Activated CD8-positive, alpha-beta memory T cell treated with anti-CD3 and anti-CD28 coated beads, Interleukin-2, amount 50 U/mL, for 1 hour (primary cell): ENCODE results near the gene AFF1.
"Not testable (repeated sequence)": the region's sequence is repeated elsewhere in the genome, so short reads cannot be mapped to it uniquely, and the experiment has no call there.

Experiments
- DNase-seq: peaks from one replicate; pipeline ENCODE4 v3.0.0-alpha.2; 2020; ENCODE audit errors: extremely low read depth

AFF1 gene

DNA sequence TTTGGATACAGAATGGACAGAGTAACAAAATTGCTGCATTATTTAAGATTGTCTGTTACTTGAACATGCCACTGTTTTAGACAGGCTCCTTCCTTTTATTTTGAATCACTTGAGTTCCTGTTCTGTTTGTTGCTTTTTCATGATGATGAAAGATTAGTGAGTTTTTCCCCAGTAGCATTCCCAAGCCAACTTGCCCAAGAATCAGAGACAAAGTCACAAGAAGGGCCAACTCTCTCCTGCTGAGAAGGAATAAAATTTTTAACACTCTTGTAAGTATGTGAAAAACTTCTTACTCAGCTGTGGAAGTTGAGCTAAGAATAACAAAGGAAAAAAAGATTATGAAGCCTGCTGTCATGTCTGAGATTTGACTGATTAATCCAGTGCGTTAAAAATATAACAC lies 181.4 kb downstream of the AFF1 start:
- DNase-seq, result no peak

DNA sequence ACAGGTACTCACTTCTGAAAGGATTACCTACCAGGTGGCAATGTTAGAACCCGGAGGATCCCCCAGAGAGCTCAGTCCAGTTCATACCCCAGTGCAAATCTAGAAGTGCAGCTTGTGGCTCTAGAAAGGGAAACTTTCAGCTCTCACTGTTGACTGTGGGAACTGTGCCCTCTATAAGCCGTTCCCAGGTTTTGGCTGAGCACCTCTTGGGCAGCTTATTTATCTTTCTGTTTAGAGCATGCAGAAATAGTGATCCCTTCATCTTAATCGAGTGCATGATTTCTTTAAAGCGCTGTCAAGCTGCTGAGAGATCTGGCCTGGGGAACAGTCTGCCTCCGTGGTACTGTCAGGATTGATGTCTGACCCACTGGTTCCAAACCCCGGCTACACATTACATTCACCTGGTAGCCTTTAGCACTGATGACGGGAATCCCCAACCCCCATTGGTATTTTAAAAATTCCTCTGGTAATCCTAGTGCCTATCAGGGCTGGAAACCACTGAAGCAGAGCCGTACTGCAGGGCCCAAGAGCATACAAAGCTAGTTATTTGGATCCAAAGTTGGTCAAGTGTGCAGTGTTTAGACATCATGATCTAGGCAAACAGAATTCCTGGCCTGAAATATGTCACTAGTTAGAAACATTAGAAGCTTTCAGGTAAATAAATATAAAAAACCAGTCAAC lies 182.4 kb downstream of the AFF1 start:
- no peak for DNase-seq

GRCh38 chr4:87117732-87118075 lies 182.9 kb downstream of the AFF1 start:
- no peak for DNase-seq

DNA sequence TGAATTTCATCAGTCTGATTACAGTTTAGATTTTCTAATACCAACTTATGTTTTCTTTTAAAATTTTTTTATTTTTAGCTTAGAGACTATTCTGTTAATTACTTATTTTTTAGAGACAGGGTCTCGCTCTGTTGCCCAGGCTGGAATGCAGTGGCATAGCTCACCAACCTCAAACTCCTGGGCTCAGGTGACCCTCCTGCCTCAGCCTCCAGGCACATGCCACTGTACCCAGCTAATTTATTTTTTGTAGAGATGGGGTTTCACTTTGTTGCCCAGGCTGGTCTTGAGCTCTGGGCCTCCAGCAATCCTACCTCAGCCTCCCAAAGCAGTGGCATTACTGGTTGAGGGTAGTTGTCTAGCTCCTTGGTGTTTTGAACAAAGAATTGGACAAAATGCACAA lies 183.6 kb downstream of the AFF1 start:
- no peak for DNase-seq

- DNase-seq, result no peak
Measured at GRCh38 chr4:87118826-87119225, 184.0 kb downstream of the AFF1 start.

DNA sequence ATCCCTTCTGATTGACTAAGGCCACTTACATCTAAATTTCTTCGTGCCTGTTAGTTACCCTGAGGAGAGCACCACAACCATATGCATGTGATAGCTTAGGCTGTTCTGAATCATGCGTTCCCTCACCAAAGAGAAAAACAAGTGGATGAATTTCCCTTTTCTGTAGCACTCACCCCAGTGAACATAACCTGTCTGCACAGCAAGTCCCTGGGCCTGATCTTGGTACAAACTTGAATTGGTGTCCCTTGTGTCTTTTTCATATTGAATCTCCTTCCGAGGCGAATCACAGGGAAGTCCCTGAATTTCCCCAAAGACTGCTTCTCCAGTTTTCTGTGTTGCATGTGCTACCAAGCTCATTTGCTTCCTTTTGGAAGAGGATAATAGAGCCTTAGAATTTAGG lies 185.2 kb downstream of the AFF1 start:
- no peak for DNase-seq

- no peak for DNase-seq
Measured at GRCh38 chr4:87120411-87121162, 185.8 kb downstream of the AFF1 start.

DNA sequence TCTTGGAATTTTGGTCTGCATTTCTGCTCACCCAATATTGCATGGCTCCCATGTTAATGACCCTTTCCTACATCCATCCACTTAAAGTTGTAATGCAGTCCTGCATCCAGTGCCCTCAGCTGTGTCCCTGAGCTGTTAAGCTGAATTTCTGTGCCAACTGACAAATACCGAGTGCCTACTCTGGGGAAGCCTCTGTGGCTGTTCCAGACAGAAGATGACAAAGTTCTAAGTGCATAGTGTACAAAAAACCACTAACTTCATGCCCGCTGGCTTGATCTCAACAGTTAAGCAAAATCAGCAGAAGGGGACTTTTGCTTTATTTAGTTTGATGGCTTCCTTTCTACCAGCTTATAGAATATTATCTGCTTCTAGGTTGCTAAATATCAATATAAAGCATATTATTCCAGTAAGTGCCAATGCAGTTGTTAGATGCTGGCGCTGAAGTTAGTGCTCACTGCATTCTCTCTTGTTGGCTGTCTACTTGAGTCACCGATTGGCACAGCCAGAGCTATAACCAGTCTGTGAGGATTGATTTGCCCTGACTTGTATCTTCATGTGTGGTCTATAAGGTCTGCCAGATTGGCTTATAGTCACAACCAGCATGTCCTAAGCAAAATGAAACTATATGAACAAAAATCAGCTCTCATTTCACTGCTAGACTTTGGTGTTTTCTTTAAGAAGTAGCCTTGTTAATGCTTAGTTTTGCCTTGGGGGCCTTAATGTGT lies 186.7 kb downstream of the AFF1 start:
- no peak for DNase-seq

GRCh38 chr4:87122252-87122651 lies 187.4 kb downstream of the AFF1 start:
- DNase-seq, result no peak

DNA sequence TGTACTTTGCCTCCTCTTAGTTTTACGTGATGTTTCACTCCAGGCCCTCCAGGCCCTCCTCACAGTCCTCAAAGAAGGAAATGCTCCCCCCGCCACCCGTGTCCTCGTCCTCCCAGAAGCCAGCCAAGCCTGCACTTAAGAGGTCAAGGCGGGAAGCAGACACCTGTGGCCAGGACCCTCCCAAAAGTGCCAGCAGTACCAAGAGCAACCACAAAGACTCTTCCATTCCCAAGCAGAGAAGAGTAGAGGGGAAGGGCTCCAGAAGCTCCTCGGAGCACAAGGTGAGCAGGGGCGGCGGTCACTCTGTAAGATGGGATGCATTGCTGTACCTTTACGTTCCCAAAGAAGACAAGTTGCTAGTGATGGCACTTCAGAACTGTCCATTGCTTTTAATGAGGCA lies 191.2 kb downstream of the AFF1 start:
- no peak for DNase-seq

GRCh38 chr4:87128006-87128705 lies 193.3 kb downstream of the AFF1 start:
- DNase-seq, result no peak

DNA sequence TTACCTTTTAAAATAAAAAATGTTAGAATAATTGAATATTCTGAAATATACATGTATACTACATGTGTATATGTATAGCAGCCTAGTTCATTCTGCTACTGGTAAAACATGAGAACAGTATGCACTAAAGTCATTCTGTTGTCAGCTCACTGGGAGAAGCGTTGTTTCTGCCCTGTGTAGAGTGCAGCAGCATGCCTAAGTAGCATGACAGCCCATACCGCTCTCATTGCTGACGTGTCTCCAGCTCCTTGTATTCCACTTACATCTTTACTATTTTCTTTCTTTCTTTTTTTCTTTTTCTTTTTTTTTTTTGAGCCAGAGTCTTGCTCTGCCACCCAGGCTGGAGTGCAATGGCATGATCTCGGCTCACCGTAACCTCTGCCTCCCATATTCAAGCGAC lies 194.9 kb downstream of the AFF1 start:
- no peak for DNase-seq

DNA sequence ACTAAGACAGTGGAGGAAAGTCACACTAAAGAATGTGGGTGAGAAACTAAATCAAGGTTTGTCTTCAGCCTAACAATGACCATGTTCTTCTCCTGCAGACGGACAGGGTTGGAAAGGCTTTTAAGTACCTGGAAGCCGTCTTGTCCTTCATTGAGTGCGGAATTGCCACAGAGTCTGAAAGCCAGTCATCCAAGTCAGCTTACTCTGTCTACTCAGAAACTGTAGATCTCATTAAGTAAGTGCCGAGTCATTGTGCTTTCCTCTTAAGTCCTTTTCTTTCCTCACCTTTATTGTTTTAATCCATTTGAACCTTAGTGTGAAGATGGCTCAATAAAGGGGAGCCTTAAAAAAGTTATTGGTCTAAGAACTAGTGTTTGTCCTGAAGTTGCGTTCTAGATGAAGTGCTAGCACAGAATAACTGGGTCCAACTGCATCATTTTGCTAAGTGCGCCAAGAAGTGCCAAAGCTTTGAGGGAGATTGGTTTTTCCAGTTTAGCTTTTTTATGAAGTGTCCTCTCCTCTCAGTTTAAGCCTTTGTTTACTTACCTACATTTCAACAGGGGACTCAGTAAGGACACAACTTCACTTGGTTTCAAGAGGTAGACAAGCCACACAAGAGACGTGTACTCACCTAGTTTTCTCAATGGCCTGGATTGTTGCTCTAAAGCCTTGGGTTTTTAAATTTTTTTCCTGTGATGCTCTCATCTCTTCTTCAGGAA lies 196.3 kb downstream of the AFF1 start:
- no peak for DNase-seq

DNA sequence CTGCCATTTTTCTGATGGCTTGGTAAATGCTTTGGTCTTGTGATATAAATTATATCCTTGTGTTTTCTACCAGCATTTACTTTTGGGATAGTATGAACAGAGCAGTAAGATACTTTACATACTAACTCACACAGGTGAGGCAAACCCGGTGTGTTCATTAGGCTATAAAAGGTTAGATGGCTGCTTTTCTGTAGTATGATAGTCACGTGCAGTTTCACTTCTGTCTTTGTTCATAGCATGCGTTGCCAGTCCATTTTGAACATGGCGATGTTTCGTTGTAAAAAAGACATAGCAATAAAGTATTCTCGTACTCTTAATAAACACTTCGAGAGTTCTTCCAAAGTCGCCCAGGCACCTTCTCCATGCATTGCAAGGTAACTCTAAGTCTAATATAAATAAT lies 197.2 kb downstream of the AFF1 start:
- DNase-seq, result no peak

- DNase-seq, result no peak
Measured at GRCh38 chr4:87133183-87133582, 198.4 kb downstream of the AFF1 start.

DNA sequence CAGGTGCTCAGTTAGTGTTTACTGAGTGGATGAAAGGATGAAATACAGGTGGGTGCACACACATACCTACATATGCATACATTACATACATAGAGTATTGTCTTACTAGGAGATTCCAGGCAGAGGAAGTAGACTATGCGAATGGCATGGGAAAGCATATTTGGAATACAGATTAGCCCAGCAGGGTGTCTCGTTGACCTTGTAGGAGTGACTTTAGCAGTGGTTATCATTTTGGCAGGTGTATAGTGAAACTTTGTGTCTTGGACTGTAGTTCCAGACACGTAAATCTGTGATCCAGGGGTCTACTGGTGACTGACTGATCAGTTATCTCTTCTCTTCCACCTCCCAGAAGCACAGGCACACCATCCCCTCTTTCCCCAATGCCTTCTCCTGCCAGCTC lies 199.3 kb downstream of the AFF1 start:
- no peak for DNase-seq

- no peak for DNase-seq
Measured at GRCh38 chr4:87141428-87141827, 206.6 kb downstream of the AFF1 start.

DNA sequence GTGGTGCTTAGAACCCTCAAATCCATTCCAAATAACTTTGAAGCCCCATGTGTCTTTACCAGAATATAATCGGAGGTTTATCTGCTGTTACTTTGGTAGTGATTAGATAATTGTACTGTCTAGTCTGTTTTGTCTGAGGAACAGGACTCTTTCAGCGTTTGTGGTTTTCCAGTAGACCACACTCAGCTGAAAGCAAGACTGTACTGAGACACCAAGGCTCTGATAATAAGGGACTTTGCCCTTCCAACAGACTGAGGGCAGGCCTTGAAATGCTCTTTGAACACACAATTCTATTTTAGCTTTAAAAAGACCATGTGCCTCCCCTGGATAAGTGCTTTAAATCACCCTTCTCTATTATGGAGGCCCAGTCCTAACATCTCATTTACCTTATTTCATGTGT lies 209.5 kb downstream of the AFF1 start:
- DNase-seq, result no peak

GRCh38 chr4:87145934-87146333 lies 211.1 kb downstream of the AFF1 start:
- DNase-seq, result not testable (repeated sequence)

GRCh38 chr4:87147116-87147515 lies 212.3 kb downstream of the AFF1 start:
- DNase-seq, result no peak

- peak; percentile 17 for DNase-seq
Measured at GRCh38 chr4:87150498-87151261, 215.9 kb downstream of the AFF1 start.
